Stimulated activated naive CD4-positive, alpha-beta T cell treated with Interleukin-2 at 50 U/mL for 16 hours (primary cell): ENCODE measurements around the gene TMC8.

Source experiments
- DNase-seq: peaks from one replicate; lab custom pipeline; 2025; lab: John Stamatoyannopoulos, UW

TMC8 gene

GRCh38 chr17:78124081-78124835 lies 6.3 kb upstream of the TMC8 start:
- DNase-seq, result no peak

DNA sequence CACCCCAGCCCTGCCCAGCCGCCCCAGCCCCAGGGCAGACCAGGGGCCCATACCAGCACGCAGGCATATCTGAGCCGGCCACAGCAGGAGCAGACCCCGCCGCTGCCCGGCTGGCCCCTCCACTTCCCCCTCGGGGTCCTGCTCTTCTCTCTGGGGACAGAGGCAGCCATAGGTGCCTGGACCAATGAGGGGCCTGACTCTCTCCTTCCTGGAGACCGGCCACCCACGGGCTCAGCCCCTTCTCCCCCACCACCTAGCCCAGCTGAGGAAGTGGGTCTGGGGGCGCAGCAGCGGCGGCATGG lies 5.8 kb upstream of the TMC8 start:
- DNase-seq, result no peak

DNA sequence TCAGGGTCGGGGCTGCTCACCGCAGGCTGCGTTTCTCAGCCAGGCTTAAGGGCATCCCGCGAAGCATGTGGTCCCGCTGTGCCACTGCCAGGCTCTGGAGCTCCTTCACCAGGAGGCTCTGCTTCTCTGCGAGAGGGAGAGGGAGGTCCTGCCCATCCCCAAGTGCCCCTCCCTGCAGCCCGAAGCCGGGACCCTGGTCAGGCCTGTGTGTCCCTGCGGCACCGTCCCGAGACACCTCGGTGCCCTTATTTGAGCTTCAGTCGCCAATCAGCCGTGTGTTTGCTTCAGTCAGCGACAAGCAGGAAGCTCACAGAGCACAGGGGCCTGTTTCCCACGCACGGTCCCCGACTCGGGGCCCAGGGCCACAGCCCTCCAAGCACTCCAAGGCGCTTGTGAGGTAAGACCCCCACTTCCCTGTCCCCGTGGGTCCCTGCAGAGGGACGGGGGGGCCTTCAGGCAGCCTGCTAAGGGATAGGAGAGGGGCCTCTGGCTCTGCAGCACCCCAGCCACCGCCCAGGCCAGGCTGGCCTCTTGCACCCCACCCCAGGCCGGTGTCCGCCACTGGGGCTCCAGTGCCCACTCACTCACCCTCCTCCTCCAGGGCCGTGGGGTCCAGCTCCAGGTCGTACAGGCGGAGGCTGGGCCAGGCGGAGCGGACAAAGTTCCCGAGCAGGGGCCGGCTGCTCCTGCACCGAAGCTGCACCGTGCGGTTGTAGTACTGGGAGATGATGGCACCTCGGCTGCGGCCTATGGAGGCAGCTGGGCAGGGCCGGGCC lies 5.2 kb upstream of the TMC8 start:
- peak; percentile 21 for DNase-seq

- DNase-seq, result no peak
Observed at GRCh38 chr17:78125976-78126894, 4.3 kb upstream of the TMC8 start.

GRCh38 chr17:78126895-78127238 lies 3.7 kb upstream of the TMC8 start:
- DNase-seq, result no peak

DNA sequence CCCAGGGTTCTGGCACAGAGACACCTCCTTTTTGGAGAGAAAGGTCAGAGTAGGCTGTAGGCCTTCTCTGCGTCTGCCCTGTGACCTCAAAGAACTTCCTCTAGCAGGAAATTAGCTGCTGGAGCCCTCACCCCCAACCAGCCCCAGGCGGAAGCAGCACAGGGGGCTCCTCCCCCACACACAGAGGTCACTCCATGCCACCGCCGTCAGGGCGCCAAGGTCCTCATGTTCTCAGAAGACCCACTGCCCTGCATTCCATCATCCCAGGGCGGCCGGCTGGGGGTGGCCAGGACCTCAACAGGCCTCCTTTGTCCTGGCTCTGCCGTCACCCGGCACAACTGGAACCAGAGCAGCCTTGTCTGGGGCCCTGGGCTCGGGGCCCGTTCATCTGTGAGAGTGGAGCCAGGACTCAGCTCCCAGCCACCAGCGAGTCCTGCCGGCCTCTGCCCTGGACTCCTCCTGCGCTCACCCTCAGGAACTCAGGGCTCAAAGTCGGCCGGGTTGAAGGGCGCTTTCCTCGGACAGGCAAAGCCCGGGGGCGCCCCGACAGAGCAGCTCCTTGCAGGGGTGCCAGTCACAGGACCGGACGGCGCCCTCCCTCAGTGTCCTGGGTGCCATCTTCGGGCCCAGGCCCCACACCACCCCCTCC lies 3.2 kb upstream of the TMC8 start:
- DNase-seq, result peak; percentile 62

DNA sequence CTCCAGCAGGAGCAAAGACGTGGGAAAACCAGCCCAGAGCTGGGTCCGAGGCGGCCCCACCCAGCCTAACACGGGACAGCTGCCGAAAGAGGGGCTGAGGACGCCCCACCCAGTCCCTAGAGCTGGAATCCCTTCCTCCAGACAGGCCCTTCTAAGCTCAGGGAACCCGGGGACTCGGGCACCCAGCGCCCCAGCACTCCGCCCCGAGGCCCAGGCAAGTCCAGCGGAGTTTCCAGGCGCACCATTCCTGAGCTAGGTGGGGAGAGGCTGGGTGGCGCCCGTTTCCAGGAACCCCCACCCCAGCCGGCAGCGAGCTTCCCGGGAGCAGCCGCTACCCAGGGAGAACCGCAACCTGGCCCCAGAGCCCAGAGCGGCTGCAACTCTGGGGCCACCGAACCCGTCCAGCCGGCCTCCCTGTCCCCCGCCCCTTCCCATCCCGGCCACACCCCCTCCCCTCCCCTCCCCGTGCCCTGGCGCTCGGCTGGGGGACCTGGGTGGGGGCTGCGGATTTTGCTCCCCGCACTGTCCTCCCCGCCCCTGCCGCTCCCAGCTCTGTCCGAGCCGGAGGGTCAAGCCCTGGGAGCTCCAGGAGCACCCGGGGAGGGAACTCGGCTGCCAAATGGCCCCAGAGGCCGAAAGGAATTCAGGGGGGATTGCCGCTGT lies 2.6 kb upstream of the TMC8 start:
- DNase-seq, result no peak

DNA sequence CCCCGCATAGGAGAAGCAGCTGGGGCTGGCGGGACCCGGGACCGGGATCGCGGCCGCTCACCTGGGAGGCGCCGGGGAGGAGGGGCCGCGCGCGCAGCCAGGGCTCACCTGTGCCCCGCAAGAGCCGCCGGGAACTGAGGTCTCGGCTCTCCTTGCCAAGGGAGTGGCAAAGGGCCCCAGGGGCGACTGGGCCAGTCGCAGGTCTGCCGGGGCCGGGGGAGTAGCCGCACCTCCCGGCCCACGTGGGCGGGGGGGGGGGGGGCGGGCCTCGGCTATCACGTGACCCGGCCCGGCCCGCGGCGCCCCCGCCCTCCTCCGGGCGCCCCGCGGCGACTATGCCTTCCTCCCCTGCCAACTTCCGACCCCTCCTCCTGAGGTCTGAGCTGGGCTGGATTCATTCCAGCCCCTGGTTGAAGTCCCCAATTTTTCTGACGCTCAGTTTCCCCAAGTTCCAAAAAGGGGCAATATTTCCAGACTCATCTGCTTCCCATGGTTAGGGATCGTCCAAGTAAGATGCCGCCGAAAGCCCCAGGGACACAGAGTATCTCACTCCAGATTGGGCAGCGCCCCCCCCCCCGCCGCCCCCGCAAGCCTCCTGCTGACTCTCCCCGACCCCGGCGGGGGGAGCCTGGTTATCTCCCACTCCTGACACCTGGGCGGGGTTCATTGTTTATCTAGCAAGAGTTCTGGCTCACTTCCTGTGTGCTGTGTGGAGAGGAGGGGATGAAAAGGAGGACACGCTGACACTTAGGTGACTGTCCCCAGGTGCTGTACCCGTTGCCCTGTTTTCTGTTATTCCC lies 1.8 kb upstream of the TMC8 start, which contains the start of gene TMC6:
Gene TMC6 (minus strand): TSS at position 205 of the 800 bp plus-strand sequence. CDS start 1,923 bp downstream, outside the sequence.
- peak; percentile 67 for DNase-seq

DNA sequence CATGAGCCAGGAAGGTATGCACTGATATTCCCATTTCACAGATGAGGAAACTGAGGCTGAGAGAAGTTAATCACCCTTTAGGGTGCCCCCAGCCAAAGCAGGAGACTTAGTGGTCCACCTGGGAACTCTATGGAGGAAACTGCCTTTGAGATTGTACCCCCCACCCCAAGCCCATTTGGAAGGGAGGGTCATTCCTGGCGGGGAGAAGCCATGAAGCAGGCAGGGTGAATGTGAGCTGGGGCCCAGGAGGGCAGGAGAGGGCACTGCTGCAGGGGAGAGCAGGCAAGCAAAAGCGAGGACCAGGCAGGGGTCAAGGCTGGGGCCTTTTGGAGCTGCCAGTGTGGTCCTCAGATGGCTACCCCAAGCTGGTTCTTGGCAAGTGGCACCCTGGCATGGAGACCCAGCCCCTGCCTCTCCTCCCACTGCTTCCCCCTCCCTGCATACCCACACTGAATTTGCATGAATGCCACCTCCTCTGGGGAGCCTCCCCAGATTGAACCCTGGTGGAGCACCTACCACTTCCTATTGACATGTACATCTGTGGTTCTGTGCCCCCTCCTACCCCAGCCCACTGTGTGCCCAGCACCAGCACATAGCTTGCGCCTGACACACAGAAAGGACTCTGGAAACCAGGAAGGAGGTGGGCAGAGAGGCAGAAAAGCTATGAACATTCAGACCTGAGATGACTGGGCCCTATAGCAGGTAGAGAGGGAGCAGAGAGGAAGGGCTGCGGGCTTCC lies 1.1 kb upstream of the TMC8 start:
- peak; percentile 22 for DNase-seq

DNA sequence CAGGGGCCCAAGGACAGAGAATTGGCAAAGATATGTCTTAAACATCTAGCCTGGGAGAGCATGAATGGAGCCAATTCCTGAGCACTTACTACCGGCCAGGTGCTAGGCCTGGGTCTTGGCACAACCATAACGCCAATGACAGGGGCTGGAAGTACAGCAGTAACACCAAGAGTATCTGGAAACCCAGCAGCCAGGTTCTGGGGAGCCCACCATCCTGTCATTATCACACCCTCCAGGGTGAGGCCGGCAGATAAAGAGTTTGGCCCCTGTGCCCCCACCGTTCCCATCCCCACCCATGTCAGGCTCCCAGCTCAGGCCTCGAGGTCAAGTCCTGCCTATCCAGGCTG lies 508 bp upstream of the TMC8 start:
- DNase-seq, result no peak

GRCh38 chr17:78131172-78132083 lies 857 bp downstream of the TMC8 start:
- peak; percentile 61 for DNase-seq

- DNase-seq, result peak; percentile 72
Observed at GRCh38 chr17:78132084-78132676, 1.6 kb downstream of the TMC8 start.

DNA sequence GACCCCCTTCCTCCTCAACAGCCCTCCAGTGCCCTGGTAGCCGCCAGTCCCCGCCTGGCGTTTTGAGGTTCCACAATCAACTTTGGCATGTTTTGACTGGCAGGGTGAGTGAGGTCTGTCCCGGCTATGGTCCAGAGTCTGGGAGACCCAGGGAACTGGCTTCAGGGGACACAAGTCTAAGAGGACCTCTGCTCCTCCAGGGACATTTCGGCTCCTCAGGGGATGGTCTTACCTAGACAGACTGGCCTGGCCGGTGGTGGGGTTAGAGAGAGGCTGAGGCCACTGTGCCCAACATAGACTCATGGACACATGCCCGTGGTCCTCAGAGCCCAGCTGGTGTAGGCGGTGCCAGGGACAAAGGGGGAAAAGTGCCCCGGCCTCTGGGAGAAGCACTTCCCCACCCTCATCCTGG lies 2.2 kb downstream of the TMC8 start:
- DNase-seq, result no peak

DNA sequence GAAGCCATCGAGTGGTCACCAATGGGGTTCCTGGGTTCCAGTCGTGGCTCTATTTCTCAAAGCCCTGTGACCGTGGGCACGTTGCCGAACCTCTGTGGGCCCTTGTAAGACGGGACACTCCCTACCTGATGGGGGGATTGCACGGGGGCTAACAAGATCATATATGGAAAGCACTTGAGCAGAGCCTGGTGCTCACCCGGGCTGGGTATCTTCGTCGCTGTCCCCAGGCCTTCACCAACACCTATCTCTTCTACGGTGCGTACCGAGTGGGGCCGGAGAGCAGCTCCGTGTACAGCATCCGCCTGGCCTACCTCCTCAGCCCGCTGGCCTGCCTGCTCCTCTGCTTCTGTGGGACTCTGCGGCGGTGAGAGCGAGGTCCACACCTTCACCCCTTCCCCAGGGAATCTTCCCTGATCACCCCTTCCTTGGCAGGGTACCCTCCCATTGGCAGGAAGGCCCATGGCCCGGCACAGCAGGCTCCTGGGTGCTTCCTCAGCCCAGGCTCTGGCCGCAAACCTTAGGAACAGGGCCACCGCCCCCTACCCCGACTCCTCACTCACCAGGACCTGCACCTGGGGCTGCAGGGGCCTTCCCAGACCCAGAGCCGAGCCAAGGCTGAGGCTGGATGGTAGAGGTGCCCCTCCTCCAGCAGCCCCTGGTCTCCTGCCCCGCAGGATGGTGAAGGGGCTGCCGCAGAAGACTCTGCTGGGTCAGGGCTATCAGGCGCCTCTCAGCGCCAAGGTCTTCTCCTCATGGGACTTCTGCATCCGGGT lies 2.8 kb downstream of the TMC8 start:
- peak; percentile 16 for DNase-seq

- DNase-seq, result peak; percentile 72
Observed at GRCh38 chr17:78133971-78134898, 3.7 kb downstream of the TMC8 start.

DNA sequence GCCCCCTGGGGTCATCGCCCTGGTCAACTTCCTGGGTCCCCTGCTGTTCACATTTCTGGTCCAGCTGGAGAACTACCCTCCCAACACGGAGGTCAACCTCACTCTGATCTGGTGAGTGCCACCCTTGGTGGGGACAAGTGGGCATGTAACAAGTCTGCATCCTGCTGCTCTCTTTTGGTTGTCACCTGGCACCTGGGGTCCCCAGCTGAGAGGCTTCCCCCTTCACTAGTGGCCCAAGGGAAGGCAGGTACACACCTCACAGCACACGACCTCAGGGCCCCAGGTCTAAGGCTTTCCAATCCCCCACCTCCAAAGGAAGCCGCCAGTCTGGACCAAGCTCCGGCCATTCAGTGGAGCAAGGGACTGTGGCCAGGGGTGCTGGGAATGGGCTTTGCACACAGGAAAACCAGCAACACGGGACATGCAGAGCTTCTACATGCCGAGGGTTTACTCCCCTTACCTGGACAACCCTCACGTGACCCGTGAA lies 4.4 kb downstream of the TMC8 start:
- DNase-seq, result no peak
